Esophagus muscularis mucosa (tissue), 4 donors: Measurements from ENCODE around the gene XPO5.

Experiments used
- EP300 ChIP-seq: sonication (generic); formaldehyde crosslinking; IDR thresholded peaks from one replicate; pipeline ENCODE4 v1.6.1; 2017; ENCODE audit warnings: antibody characterized with exemption
- POLR2AphosphoS5 ChIP-seq, 2 donors: sonication (generic); formaldehyde crosslinking; IDR thresholded peaks; one replicate each; pipeline ENCODE4 v1.6.1; 2017; ENCODE audit warnings: antibody characterized with exemption in 2 of 2
- TF ChIP-seq, protein P1 (sequence below), 3 experiments: fragments of 200-600 bp in 2 of 3; fragments of 450-650 bp in 1 of 3; sonication (generic) in 2 of 3; IDR thresholded peaks; one replicate each; pipeline ENCODE4 v1.5.1; 2017 to 2019; ENCODE audit warnings: antibody characterized with exemption in 3 of 3, mild to moderate bottlenecking in 2 of 3, moderate library complexity in 1 of 3

DNA sequence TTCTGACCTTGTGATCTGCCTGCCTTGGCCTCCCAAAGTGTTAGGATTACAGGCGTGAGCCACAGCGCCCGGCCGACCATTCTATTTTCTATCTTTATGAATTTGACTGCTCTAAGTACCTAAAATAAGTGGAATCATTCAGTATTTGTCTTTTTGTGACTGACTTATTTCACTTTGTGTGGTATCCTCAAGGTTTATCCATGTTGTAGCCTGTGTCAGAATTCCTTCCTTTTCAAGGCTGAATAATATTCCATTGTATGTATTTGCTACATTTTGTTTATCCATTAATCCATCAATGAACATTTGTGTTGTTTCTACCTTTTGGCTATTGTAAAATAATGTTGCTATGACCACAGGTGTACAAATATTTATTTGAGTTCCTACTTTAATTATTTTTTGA lies 103.3 kb downstream of the XPO5 start:
- TF ChIP-seq, protein P1, sequence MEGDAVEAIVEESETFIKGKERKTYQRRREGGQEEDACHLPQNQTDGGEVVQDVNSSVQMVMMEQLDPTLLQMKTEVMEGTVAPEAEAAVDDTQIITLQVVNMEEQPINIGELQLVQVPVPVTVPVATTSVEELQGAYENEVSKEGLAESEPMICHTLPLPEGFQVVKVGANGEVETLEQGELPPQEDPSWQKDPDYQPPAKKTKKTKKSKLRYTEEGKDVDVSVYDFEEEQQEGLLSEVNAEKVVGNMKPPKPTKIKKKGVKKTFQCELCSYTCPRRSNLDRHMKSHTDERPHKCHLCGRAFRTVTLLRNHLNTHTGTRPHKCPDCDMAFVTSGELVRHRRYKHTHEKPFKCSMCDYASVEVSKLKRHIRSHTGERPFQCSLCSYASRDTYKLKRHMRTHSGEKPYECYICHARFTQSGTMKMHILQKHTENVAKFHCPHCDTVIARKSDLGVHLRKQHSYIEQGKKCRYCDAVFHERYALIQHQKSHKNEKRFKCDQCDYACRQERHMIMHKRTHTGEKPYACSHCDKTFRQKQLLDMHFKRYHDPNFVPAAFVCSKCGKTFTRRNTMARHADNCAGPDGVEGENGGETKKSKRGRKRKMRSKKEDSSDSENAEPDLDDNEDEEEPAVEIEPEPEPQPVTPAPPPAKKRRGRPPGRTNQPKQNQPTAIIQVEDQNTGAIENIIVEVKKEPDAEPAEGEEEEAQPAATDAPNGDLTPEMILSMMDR (IDR thresholded peaks at IDR 0.05) = no peak
- TF ChIP-seq POLR2AphosphoS5 (IDR thresholded peaks at IDR 0.05) (no peak), EP300 (no peak)
